GM12874 (cell line): ENCODE measurements around the gene SULT2B1.

Experiments
- TF ChIP-seq, protein P1 (sequence below): IDR thresholded peaks from 2 replicates; pipeline ENCODE4 v1.5.1; 2011; ENCODE audit warnings: low read depth, mild to moderate bottlenecking, control low read depth, low read length, moderate library complexity; ENCODE audit not compliant: insufficient read depth

SULT2B1 gene

DNA sequence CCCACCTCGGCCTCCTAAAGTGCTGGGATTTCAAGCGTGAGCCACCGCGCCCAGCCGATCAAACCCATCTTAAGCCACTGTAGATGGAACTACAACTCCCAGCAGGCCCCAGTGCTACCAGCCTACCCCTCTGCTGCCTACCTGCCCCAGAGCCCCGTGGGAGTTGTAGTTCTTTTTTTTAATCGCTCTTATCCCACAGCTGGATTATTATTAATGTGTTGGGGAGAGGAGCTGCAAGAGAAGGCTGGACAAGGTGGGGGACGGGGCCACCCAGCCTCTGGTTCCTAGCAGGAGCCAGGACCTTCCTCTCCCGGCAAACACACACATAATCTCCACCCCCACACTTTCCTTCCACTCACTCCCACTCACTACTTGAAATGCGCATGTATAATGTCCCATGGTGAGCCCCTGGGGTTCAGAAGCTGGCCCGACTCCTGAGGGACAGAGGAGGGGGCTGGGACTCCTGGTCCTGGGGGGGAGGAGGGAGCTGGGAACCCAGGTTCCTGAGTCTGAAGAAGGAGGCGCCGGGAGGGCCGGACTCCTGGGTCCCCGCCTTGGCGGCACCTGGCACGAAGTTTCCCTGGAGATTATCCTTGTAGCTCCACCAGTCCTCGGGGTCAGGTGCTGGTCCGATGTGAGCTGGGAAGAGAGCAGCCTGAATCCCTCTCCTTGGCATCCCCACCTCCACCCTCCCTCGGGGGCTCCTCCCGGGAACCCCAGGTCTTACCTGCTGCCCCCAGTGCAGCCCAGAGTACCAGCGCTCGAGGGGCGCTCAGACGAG, 93.1 kb downstream of the SULT2B1 start:
- TF ChIP-seq, protein P1, sequence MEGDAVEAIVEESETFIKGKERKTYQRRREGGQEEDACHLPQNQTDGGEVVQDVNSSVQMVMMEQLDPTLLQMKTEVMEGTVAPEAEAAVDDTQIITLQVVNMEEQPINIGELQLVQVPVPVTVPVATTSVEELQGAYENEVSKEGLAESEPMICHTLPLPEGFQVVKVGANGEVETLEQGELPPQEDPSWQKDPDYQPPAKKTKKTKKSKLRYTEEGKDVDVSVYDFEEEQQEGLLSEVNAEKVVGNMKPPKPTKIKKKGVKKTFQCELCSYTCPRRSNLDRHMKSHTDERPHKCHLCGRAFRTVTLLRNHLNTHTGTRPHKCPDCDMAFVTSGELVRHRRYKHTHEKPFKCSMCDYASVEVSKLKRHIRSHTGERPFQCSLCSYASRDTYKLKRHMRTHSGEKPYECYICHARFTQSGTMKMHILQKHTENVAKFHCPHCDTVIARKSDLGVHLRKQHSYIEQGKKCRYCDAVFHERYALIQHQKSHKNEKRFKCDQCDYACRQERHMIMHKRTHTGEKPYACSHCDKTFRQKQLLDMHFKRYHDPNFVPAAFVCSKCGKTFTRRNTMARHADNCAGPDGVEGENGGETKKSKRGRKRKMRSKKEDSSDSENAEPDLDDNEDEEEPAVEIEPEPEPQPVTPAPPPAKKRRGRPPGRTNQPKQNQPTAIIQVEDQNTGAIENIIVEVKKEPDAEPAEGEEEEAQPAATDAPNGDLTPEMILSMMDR: no peak

DNA sequence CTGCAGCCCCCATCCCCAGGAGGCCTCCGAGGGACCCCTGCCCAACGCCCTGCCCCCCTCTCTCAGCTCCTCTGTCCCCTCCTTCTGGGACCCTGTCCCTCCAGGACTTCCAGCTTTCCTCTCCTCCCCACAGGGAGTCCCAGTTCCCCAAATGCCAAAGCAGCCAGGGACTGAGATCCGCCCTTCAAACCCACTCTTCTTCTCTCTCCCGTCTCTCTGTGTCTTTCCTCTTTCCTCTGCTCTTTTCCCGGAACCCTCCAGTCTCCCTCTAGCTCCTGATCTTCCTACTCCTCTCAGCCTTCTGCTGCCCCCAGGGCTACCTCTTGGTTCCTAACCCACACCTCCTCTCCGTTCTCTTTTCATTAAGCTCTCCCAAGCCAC, 93.6 kb downstream of the SULT2B1 start:
- TF ChIP-seq, protein P1: no peak

DNA sequence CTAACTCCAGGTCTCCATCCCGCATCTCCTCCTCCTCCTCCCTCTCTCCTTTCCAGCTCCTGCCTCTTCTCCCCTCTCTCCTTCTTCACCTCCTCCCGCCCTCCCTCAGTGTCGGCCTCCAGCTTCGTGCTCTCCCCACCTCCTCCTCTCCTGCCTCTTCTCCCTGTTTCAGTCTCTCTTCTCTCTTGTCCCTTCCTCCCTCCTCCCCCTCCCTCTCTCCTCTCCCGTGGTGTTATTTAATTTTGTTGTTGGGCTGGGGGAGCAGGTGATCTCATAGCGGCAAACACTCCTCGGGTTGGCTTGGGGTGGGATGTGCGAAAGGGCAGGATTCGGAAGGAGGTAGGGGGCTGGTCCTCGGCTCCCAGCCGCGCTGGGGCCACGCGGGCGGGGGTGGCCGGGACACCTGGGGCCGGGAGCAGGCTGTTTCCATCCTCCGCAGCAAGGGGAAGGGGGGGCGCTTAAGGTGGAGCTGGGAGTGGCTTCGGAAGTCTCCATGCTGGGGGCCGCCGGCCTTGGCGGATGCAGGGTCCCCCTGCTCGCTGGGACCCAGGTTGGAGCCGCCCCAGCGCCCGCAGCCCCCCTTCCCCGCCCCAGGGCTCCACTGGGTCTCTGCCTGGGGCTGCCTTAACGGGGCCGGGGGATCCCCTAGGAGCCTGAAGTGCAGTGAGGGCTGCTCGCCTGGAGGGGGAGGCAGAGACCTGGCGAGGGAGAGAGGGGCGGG, 94.2 kb downstream of the SULT2B1 start, which contains the start of gene CA11:
CA11 (minus strand) TSS at position 187 of the 721 bp plus-strand sequence. CDS start 555 bp downstream, outside the sequence.
- TF ChIP-seq, protein P1: peak; percentile 91

DNA sequence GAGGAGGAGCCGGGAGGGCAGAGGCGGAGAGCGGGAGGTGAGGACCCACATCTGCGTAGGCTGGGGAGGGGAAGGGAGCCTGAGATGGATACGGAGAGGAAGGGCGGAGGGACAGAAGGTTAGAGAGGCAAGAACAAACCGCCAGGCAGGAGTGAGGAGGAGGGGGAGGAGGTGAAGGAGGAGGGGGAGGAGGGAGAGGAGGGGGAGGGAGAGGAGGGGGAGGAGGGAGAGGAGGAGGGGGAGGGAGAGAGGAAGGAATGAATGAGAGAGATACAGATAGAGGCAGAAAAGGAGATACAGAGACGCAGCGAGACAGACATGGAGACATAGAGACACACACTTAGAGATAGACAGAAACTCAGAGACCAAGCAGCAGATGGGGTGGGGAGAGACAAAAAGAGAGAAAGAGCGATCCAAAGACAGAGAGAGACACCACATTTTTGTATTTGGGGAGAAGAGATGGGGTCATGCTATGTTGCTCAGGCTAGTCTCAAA, 94.8 kb downstream of the SULT2B1 start:
- TF ChIP-seq, protein P1: no peak

DNA sequence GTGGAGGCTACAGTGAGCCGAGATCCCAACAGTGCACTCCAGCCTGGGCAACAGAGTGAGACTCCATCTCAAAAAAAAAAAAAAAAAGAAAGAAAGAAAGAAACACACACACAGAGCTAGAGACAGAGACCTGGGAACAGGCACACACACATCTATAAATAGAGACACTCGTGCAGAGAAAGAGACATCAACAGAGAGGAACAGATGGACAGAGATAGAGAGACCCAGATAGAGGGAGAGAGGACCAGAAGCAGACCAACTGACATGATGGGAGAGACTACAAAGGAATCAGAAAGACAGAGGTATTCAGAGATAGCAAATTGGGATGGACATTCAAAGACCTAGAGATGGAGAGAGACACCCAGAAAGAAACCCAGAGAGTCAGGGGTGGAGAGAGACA, 96.2 kb downstream of the SULT2B1 start:
- TF ChIP-seq, protein P1: no peak
